B cell (primary cell): Measurements from ENCODE around the gene ISCU.

Experiments
- CTCF ChIP-seq: fragments of 200-600 bp; IDR thresholded peaks from one replicate; pipeline ENCODE4 v1.8.0; 2022; ENCODE audit warnings: antibody characterized with exemption, mild to moderate bottlenecking
- EZH2 ChIP-seq: IDR thresholded peaks from 2 replicates; pipeline ENCODE4 v1.6.1; 2012; ENCODE audit warnings: borderline replicate concordance, low read depth, mild to moderate bottlenecking, moderate library complexity, low read length; ENCODE audit not compliant: insufficient read depth, poor library complexity, severe bottlenecking

GRCh38 chr12:108575199-108575912 lies 13.0 kb downstream of the ISCU start:
- no peak for TF ChIP-seq CTCF
- no peak for TF ChIP-seq EZH2
